HG03439 (cell line): ENCODE measurements around the gene STAT2.
"Not testable (repeated sequence)": the region's sequence is repeated elsewhere in the genome, so short reads cannot be mapped to it uniquely, and the experiment has no call there.

ENCODE experiments used
- ATAC-seq: cut with Tn5 transposase; IDR thresholded peaks from one replicate; pipeline ENCODE4 v1.9.1; 2021; ENCODE audit warnings: mild to moderate bottlenecking, moderate library complexity; ENCODE audit not compliant: unreplicated experiment

STAT2 gene

DNA sequence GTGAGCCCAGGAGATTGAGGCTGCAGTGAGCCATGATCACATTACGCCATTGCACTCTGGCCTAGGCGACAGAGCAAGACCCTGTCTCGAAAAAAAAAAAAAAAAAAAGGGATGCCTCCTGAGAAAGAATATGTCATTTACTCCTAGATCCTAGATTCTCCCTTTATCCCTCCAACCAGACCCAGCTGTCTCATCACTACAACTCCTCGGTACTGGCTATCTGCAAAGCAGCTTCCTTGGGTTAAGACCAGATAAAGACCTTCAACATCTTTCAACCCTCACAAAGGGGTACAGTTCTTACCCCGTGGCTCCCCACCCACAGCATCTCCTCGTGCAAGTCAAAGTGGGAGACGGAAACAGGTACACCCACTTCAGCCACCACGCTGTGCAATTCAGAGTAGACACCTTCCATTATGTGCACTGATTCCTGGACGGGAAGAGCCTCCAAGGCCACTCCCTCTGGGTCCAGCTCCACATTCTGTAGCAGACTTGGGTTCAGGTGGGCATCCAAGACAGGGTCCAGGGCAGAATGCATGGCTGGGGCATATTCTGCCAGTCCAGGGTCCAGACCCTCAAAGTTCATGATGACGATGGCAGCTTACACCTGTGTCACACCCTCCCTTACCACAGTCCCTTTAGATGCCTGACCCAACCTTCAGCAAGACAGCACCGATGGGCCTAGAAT, 27.3 kb downstream of the STAT2 start:
- ATAC-seq = no peak

DNA sequence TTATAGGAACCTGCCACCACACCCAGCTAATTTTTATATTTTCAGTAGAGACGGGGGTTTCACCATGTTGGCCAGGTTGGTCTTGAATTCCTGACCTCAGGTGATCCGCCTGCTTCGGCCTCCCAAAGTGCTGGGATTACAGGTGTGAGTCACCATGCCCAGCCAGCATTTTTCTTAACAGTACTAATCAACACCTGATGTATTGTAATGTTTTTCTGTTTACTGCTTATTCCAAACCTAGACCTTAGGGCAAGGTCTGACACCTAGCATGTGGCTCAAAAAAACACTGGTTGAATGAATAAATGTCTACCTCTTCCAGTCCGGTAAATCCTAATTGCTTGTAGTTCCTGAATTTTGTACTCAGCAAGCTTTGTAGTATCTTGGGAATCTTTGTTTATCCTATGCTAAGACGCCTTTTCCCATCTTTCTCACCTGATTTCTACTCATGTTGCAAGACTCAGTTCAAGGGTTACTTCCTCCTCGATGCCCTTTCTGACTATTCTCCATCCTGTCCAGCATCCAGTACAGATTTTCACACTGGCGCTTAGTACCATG, 28.9 kb downstream of the STAT2 start:
- ATAC-seq = no peak

DNA sequence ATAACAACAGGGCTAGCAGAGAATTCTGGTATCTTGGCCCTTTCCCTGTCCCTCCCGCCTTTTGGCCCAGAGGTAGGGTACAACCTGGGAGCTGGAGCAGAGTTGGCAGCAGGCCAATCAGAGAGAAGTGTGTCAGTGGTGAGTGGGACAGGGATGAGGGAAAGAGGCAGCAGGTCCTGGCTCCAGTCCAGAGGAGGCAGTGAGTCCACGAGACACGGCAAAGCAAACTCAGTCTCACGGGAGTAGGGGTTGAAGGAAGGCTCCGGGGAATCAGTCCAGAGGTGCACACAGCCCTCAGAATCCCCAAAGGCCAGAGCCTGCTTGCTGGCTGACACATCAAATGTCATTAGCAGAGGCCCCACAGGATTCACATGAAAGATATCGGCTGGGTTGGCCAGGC, 33.4 kb downstream of the STAT2 start:
- ATAC-seq = no peak

DNA sequence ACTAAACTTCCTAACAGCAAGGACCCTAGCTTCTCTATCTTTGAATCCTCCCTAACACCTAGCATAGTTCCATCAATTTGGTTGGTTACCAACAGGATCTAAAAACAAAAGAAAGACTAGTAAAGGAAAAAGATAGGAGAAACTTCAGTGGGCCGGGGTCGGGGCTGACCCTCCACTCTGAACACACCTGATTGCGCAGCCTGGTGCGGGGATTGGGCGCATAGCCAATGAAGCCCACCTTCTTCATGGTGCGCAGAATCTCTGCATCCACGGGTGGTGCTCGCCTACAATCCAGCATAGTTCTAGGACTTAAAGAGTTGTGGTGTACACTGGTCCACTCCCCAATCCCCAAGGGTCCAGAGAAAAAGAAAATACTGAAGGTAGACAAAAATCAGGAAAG, 33.8 kb downstream of the STAT2 start:
- no peak for ATAC-seq

DNA sequence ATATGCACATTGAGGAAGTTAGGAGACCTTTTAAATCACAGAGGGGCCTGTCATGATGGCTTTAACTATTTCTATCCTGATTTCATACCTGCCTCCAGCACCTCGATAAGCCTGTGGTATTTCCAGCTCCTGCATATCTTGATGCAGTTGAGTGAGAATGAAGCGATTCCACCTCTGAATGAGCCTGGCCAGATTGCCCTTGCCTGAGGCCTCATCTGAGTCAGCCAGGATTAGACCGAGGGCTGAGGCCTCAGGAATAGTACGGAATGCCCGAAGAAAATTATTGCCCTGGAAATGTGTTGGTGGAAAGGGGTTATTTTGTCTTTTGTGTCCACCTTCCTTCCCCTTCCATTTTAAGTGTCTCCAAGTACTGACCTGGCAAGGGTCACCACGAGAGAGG, 35.7 kb downstream of the STAT2 start:
- ATAC-seq = no peak

DNA sequence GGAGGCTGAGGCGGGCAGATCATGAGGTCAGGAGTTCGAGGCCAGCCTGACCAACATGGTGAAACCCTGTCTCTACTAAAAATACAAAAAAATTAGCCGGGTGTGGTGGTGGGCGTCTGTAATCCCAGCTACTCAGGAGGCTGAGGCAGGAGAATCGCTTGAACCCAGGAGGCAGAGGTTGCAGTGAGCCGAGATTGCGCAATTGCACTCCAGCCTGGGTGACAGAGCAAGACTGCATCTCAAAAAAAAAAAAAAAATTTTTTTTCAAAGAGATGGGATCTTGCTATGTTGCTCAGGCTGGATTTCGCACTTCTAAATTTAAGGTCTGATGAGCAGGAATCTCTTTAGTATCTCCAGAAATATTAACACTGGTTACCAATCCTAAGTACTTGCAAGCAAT, 38.3 kb downstream of the STAT2 start:
- not testable (repeated sequence) for ATAC-seq

DNA sequence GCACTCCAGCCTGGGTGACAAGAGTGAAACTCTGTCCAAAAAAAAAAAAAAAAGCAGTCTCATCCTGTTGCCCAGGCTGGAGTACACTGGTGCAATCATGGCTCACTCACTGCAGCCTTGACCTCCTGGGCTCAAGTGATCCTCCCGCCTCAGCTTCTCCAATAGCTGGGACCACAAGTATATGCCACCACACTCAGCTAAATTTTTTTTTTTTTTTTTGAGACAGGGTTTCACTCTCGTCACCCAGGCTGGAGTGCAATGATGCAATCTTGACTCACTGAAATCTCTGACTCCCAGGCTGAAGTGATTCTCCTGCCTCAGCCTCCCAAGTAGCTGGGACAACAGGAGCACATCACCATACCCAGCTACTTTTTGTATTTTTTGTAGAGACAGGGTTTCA, 38.9 kb downstream of the STAT2 start:
- ATAC-seq = no peak

DNA sequence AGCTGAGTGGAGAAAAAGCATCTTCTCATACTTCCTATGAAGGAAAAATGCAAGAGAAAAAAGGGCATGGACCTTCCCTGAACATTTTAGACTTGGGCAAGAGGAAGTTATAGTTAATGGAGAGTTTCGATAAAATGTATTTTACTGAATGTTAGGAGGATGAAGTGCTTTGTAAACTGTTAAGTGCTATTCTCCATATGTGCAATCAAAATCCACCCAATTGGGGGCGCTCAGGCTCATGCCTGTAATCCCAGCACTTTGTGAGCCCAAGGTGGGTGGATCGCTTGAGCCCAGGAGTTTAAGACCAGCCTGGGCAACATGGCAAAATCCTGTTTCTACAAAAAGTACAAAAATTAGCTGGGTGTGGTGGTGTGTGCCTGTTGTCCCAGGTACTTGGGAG, 42.2 kb downstream of the STAT2 start:
- no peak for ATAC-seq

DNA sequence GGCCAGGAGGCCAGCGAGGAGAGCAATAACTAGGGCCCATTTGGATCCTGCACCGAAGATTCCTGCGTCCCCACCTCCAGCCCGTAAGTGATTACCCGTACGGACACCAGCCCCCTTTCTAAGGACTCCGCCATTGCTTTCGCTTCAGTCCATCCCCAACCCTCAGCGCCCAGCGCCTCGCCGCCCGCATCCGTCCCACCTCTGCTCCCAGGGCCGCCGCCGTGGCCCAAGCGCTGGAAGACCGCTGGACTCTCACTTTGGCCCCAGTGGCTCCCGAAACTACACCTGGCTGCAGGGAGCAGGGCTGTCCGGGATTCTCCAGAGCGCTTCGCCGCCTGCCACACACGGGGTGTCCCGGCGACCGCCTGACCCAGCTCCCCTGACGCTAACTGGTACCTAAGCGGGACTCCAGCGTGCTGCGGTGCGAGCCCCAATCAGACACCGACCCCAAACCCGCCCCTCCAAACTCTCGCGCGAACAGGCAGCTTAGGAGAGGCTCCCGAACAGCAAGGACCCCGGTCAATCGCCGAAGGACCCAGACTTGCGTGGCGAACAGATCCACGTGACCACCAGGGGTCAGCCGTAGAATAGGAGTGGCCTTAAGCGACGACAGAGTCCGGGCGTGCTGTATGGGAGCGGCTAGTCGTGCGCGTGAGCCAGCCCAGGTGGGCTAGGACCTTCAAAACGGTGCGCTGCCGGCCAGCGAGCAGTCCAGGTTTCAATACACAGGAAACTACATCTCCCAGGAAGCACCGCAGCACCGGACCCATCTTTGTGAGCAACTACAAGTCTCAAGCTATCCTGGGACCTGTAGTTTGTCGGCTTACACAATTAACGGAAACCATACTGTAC, 44.1 kb downstream of the STAT2 start, which contains the start of gene CNPY2:
TSS of gene CNPY2 (minus strand) at position 367 of the 852 bp plus-strand sequence. CDS start 771 bp downstream, outside the sequence.
- peak; percentile 86 for ATAC-seq

DNA sequence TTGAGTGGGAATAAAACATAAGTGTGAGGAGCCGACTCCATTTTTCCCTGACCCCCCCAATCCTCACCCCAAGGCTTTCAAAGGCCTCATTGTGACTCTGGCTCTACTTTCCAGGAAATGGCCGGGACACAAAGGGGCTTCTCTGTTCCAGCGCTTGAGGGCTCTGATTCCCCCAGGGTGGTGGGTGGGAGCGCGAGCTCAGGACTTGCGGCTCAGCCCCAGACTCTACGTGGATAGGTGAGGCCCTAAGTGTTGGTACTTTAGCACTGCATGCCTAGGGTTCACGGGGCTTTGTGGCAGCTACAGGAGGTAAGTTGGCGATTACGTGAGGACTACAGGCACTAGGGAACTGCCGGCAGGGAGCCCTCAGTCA, 44.7 kb downstream of the STAT2 start:
- no peak for ATAC-seq

DNA sequence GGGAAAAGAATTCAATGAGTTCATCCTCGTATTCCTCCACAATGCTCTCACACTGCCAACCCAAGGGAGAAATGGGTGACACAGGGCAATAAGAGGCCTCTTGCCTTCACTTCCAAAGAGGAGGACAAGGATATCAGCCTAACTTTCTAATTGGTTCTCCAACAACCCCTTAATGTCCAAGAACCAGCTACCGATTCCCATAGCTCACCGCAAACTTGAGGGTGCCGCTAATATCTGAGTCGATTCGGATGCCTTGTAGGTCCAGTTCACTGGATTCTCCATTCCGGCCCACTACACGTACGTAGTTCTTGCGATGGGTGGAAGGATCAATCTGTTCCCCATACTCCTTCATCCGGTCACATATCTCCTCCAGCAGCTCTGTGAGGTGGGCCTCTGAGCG, 48.9 kb downstream of the STAT2 start:
- ATAC-seq = no peak

DNA sequence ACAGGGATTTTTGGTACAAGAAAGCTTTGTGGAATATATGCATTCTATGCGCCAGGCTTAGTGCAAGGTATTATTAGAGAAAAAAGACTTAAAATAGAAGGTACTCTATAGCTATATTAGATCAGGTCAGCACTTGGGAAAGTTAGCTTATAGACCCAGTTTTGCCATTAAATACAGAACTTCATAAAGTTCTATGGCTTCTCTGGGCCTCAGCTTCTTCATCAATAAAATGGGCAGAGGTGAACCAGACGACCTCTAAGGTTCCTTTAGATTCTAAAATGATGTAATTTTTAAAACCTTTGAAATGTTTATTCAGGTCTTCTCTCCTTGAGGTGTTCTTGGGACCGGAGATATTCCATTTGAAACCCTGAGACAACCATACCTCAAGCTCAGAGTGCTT, 51.2 kb downstream of the STAT2 start:
- ATAC-seq = no peak

DNA sequence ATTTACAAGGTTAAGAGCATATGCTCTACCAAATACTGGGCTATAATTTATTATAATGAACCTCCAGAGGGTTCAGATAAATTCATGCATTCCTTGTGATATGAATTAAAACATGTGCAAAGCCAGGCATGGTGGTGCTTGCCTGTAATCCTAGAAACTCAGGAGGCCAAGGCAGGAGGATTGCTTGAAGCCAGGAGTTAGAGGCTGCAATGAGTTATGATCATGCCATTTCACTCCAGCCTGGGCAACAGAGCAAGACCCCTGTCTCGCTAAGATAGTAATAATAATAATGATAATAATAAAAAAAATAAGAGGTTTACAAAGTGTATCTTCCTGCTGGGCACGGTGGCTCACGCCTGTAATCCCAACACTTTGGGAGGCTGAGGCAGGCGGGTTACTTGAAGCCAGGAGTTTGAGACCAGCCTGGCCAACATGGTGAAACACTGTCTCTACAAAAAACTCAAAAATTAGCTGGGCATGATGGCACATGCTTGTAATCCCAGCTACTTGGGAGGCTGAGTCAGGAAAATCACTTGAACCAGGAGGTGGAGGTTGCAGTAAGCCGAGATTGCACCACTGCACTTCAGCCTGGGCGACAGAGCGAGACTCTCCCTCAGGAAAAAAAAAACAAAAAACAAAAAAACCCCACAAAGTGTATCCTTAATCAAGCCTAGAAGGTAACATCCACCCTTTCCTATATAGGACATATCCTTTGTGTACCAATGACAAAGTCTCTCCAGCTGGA, 52.5 kb downstream of the STAT2 start:
- no peak for ATAC-seq

DNA sequence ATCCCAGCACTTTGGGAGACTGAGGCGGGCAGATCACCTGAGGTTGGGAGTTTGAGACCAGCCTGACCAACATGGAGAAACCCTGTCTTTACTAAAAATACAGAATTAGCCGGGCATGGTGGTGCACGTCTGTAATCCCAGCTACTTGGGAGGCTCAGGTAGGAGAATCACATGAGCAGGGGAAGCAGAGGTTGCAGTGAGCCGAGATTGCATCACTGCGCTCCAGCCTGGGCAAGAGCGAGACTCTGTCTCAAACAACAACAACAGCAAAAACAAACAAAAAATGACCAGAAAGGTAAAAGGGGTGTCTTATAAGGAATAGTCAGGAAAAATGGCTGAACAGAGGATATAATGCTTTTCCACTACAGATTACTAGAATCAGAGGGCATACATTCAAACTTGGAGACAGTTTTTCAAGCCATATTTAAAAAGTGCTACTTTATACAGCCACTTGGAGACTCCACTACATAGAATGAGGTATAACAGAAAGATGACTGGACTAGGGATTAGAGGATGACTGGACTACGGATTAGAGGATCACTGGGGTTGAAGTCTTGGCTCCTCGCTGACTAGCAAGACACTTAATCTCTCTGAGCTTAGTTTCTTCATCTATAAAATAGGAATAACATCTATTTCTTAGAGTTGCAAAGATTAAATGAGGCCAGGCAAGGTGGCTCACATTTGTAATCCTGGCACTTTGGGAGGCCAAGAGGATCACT, 54.9 kb downstream of the STAT2 start:
- no peak for ATAC-seq

DNA sequence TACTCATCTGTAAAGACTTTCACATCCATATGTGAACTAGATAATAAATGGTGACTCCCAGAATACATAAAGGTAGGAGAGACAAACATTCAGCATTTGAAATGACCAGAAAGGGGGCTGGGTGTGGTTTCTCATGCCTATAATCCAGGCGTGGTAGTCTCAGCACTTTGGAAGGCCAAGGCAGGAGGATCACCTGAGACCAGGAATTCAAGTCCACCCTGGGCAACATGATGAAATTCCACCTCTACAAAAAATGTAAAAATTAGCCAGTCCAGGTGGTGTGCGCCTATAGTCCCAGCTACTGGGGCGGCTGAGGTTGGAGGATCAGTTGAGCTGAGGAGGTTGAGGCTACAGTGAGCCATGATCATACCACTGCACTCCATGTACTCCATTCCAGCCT, 55.6 kb downstream of the STAT2 start:
- ATAC-seq = no peak

DNA sequence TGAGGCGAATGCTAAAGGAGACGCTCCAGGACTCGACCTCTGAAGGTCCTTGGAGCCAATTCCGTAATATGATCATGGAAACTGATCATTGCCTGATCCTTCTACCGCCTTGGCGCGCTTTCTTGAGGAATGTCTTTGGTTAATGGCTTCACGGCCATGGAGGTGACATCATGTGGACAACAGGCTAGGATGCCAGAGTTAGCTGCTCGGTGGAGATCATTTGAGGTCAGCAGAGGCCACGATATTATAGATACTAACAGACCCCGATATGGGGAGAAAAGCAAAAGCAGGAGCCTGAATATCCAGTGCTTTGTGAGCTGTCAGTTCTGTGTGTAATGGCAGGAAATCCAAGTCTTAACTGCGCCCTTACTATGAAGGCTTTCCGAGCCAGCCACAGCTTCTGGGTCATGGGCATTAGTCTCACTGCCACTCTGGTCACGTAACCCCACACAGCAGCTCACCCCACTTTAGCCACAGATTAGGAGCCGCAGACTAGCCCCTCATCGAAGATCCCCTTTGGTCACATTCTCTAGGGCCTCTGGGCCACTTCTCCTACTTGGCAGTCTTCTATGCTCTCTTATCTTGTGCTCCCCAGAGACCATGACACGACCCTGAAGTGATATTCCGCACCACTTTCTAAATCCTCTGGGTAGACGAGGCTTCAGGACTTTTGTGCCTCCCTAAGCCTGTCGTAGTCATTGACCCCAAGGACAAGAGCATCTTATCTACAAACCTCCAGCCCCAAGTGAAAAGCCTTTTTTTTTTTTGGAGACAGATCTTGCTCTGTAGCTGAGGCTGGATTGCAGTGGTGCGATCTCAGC, 59.1 kb downstream of the STAT2 start:
- ATAC-seq = no peak

DNA sequence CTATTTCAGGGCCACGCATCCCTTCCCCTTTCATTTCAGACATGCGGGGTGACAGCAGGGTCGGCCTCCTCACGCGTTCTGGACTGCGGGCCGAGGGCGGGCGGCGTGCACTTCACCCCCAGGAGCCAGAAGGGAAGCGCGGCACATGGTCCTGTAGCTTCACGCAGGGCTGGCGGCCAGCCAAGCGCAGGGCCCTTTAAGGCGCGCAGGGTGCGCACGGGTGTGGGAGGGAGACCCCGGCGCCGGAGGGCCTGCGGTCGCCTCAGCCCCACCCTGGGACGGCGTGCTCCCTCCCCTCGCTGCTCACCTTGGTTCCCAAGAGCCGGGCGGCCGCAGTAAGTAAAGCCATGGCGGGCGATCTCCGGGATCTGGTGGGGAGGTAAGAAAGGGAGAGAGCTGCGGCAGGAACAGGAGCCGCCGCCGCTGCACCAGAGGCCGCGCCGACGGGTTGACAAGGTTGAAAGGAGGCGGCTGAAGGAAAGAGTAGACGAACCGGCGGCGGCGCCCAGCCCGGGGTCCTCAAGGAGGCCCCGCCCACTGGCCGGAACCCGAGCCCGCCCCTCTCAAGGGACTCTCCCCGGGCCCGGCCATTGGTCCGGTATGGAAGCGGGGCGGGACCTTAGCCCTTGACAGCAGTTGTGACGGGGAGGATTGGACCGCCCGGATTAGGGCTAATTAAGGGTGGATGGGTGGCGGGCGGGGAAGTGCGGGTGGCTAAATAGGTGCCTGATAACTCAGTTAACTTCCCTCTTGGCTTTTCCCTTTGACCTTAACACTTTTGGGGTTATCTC, 59.9 kb downstream of the STAT2 start, which contains the start of gene CS:
TSS of gene CS (minus strand) at position 478 of the 791 bp plus-strand sequence. CDS start at position 349, 129 bp downstream.
- peak; percentile 87 for ATAC-seq

DNA sequence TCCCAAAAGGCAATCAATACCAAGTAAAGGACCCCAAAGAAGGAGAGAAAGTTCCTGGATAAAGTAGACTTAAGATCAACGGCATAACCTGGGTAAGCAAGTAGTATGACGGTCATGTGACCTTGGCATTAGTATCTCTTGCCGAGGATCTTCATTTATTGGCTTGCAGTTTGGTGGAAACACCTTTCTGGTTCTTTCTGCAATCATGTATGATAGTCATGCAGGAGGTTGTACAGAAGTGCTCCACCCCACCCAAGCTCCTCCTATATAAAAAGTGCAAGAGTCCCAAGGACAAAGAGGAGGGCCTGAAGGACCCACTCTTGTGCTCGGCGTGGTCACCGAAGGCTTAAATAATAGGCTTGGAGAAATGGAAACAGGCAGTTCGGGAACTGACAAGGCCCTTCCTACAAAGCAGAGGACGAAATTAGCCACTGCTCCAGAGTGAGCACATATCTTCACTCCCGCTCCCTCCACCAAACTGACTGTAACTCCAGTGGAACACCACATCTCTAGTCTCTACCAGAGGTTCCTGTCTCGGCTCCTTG, 60.5 kb downstream of the STAT2 start:
- peak; percentile 3 for ATAC-seq

DNA sequence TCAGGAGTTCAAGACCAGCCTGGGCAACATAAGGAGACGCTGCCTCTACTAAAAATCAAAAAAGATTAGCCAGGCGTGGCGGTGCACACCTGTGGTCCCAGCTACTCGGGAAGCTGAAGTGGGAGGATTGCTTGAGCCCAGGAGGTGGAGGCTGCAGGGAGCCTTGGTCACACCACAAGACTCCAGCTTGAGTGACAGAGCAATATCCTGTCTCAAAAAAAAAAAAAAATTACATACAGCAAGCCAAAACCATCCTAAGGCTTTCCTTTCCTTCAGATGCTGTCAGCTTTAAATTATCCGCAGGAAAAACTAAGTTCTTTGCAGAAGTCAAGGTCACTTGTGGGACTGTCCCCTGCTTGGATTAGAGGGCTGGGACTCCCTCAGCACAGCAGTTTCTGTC, 61.1 kb downstream of the STAT2 start:
- ATAC-seq = no peak
